Erythroblast (primary cell): ENCODE results near the gene PCYT1B.

Experiments used
- GATA1 ChIP-seq: IDR thresholded peaks from 2 replicates; pipeline ENCODE4 v1.6.1; 2011; ENCODE audit warnings: low read depth, mild to moderate bottlenecking, control low read depth, low read length, moderate library complexity
- POLR2A ChIP-seq: IDR thresholded peaks from 2 replicates; pipeline ENCODE4 v1.6.1; 2011; ENCODE audit warnings: mild to moderate bottlenecking, low read length

GRCh38 chrX:24525455-24525854 lies 121.7 kb downstream of the PCYT1B start:
- TF ChIP-seq POLR2A (no peak), GATA1 (no peak)
